ENCODE measurements around the gene ANTXRL. TPM values are rescaled to one million over a fixed set of nuclear protein-coding genes. Genes with fewer than 3 reads are reported as not detected.

The ANTXRL gene
- total and polyA plus RNA-seq, 10 of the 15 experiments (the other 5 are each of a cell fraction or from before 2014, with no cell fraction given), result not detected

DNA sequence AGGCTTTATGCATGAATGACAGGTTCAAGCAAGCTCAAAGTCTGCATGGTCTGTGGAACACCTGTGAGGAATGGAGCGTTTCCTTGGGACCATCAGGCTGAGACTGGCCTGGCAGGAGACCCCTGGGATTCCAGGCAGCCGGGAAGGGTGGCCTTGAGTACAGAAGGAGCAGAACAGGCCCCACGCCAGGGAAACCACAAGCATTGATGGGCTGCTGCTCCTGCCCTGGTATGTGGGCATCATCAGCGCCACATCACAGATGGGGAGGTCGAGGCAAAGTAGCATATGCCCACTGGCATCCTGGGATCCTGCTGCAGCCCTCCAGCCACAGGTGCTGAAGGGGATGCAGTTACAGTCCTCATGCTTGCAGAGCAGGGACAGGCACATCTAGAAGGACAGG lies 40.9 kb downstream of the ANTXRL start:
- ChIA-PET CTCF (interaction anchor here (0.6 kb wide), 1 partner anchor 1106 kb away, joined by 3 read pairs; no protein-coding TSS in a partner anchor), POLR2A (interaction anchor here (0.5 kb wide), 1 partner anchor 1266 kb away, joined by 3 read pairs; no protein-coding TSS in a partner anchor), SMC1A (ENCODE audit: uncharacterized antibody, unreplicated experiment) (no interaction called here), RAD21 (ENCODE audit: unreplicated experiment) (no interaction called here)
- Histone ChIP-seq H3K4me2 (ENCODE audit: control insufficient read depth, insufficient read depth) (no peak overlapping the region), H3K9ac (ENCODE audit: control insufficient read depth, insufficient read depth, low read length) (no peak overlapping the region), H3K27me3 (replicated peaks in 1 of 2; ENCODE audit: control insufficient read depth in 2 of 2, insufficient read depth in 2 of 2, low read length in 1 of 2) (no peaks in the 10 kb centered on the region; a peak in 2 of 4 replicates), H4K20me1 (ENCODE audit: control insufficient read depth, insufficient read depth) (no peaks in the 10 kb centered on the region), H3K9me3 (replicated peaks; ENCODE audit: control insufficient read depth, insufficient read depth, low read length) (no peaks in the 10 kb centered on the region), H3K36me3 (ENCODE audit: control insufficient read depth in 2 of 2, insufficient read depth in 2 of 2, low read length in 1 of 2) (no peaks in the 10 kb centered on the region), H3K4me1 (ENCODE audit: control insufficient read depth, insufficient read depth, low read length) (no peaks in the 10 kb centered on the region), H3K4me3 (no peak overlapping the region), H3K79me2 (ENCODE audit: control insufficient read depth, insufficient read depth, low read length) (no peaks in the 10 kb centered on the region), H3K27ac (ENCODE audit: control insufficient read depth, insufficient read depth) (no peak overlapping the region), H2AFZ (ENCODE audit: control insufficient read depth, low read depth, low read length) (no peak overlapping the region)
- ATAC-seq (no peak), DNase-seq (ENCODE audit: low read depth, low spot score) (no peak), FAIRE-seq (no peak)
- WGBS (ENCODE audit: insufficient coverage, insufficient replicate concordance, low lambda C conversion rate, missing lambda C conversion rate), result 0% methylated on average over 5 of the region's 5 CpGs
- TF ChIP-seq BHLHE40 (IDR thresholded peaks at IDR 0.05; ENCODE audit: borderline replicate concordance in 1 of 2, low read depth in 2 of 2, low read length in 1 of 2) (no peak), BCL11A (IDR thresholded peaks at IDR 0.05; ENCODE audit: low read depth, low read length) (no peak), STAT3 (IDR thresholded peaks at IDR 0.05; ENCODE audit: low read depth, low read length) (no peak), MLLT1 (IDR thresholded peaks at IDR 0.05) (no peak), PAX5 (IDR thresholded peaks at IDR 0.05; ENCODE audit: borderline replicate concordance, low read depth, low read length) (no peak), ETV6 (conservative IDR thresholded peaks at IDR 0.05 in 1 of 2, IDR thresholded peaks at IDR 0.05 in 1 of 2; ENCODE audit: borderline replicate concordance in 1 of 2, low read depth in 1 of 2) (no peak)
- TF ChIP-seq, protein P1, sequence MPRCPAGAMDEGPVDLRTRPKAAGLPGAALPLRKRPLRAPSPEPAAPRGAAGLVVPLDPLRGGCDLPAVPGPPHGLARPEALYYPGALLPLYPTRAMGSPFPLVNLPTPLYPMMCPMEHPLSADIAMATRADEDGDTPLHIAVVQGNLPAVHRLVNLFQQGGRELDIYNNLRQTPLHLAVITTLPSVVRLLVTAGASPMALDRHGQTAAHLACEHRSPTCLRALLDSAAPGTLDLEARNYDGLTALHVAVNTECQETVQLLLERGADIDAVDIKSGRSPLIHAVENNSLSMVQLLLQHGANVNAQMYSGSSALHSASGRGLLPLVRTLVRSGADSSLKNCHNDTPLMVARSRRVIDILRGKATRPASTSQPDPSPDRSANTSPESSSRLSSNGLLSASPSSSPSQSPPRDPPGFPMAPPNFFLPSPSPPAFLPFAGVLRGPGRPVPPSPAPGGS (IDR thresholded peaks at IDR 0.05; ENCODE audit: borderline replicate concordance, insufficient read depth, low read depth, low read length, poor library complexity, severe bottlenecking), result no peak
- TF ChIP-seq, protein P2, sequence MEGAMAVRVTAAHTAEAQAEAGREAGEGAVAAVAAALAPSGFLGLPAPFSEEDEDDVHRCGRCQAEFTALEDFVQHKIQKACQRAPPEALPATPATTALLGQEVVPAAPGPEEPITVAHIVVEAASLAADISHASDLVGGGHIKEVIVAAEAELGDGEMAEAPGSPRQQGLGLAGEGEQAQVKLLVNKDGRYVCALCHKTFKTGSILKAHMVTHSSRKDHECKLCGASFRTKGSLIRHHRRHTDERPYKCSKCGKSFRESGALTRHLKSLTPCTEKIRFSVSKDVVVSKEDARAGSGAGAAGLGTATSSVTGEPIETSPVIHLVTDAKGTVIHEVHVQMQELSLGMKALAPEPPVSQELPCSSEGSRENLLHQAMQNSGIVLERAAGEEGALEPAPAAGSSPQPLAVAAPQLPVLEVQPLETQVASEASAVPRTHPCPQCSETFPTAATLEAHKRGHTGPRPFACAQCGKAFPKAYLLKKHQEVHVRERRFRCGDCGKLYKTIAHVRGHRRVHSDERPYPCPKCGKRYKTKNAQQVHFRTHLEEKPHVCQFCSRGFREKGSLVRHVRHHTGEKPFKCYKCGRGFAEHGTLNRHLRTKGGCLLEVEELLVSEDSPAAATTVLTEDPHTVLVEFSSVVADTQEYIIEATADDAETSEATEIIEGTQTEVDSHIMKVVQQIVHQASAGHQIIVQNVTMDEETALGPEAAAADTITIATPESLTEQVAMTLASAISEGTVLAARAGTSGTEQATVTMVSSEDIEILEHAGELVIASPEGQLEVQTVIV (IDR thresholded peaks at IDR 0.05; ENCODE audit: borderline replicate concordance, partially characterized antibody), result no peak
- TF ChIP-seq, protein P3, sequence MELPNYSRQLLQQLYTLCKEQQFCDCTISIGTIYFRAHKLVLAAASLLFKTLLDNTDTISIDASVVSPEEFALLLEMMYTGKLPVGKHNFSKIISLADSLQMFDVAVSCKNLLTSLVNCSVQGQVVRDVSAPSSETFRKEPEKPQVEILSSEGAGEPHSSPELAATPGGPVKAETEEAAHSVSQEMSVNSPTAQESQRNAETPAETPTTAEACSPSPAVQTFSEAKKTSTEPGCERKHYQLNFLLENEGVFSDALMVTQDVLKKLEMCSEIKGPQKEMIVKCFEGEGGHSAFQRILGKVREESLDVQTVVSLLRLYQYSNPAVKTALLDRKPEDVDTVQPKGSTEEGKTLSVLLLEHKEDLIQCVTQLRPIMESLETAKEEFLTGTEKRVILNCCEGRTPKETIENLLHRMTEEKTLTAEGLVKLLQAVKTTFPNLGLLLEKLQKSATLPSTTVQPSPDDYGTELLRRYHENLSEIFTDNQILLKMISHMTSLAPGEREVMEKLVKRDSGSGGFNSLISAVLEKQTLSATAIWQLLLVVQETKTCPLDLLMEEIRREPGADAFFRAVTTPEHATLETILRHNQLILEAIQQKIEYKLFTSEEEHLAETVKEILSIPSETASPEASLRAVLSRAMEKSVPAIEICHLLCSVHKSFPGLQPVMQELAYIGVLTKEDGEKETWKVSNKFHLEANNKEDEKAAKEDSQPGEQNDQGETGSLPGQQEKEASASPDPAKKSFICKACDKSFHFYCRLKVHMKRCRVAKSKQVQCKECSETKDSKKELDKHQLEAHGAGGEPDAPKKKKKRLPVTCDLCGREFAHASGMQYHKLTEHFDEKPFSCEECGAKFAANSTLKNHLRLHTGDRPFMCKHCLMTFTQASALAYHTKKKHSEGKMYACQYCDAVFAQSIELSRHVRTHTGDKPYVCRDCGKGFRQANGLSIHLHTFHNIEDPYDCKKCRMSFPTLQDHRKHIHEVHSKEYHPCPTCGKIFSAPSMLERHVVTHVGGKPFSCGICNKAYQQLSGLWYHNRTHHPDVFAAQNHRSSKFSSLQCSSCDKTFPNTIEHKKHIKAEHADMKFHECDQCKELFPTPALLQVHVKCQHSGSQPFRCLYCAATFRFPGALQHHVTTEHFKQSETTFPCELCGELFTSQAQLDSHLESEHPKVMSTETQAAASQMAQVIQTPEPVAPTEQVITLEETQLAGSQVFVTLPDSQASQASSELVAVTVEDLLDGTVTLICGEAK (IDR thresholded peaks at IDR 0.05; ENCODE audit: borderline replicate concordance), result no peak
- TF ChIP-seq, protein P4, sequence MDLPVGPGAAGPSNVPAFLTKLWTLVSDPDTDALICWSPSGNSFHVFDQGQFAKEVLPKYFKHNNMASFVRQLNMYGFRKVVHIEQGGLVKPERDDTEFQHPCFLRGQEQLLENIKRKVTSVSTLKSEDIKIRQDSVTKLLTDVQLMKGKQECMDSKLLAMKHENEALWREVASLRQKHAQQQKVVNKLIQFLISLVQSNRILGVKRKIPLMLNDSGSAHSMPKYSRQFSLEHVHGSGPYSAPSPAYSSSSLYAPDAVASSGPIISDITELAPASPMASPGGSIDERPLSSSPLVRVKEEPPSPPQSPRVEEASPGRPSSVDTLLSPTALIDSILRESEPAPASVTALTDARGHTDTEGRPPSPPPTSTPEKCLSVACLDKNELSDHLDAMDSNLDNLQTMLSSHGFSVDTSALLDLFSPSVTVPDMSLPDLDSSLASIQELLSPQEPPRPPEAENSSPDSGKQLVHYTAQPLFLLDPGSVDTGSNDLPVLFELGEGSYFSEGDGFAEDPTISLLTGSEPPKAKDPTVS (IDR thresholded peaks at IDR 0.05; ENCODE audit: low read depth, low read length), result no peak
- intact Hi-C loops (cut with micrococcal nuclease; ENCODE audit: unreplicated experiment) (no loop called here), in situ Hi-C loops (cut with MboI) (no loop called here)
- BruUV-seq (replicated peaks), result no TSS peak
